A673 (cell line): ENCODE data around the gene MLXIP. TPM values are rescaled to one million over a fixed set of nuclear protein-coding genes. Genes with fewer than 3 reads are reported as not detected.

Experiments
- BruUV-seq: library from RNA; stranded (reverse); fragments of 400-500 nt; replicated peaks from 2 replicates; lab custom pipeline; 2021; lab: Mats Ljungman, UMichigan
- CTCF ChIA-PET: fragments of 300-600 bp; sonication (Branson Sonifier 250); formaldehyde crosslinking; loops from one replicate; lab custom pipeline; 2022; ENCODE audit warnings: antibody characterized with exemption; lab: Charles Lee
- POLR2A ChIA-PET: fragments of 300-600 bp; sonication (Branson Sonifier 250); formaldehyde crosslinking; loops from one replicate; lab custom pipeline; 2022; ENCODE audit warnings: antibody characterized with exemption; ENCODE audit not compliant: low non-redundant PET; lab: Charles Lee
- DNase-seq: peaks from one replicate; pipeline ENCODE4 v3.0.0-alpha.2; 2015; ENCODE audit warnings: low spot score
- H3K27ac ChIP-seq: fragments of 200-600 bp; sonication (generic); 2 replicates; pipeline ENCODE4 v1.5.1; 2016; ENCODE audit warnings: mixed run types, low read depth, mild to moderate bottlenecking, mixed read lengths, antibody characterized with exemption, low read length; ENCODE audit not compliant: poor library complexity, severe bottlenecking
- H3K27me3 ChIP-seq: fragments of 200-600 bp; sonication (generic); replicated peaks from 2 replicates; pipeline ENCODE4 v1.6.1; 2017; ENCODE audit warnings: mixed run types, low read depth, mild to moderate bottlenecking, mixed read lengths, antibody characterized with exemption, low read length; ENCODE audit not compliant: insufficient read depth, poor library complexity
- H3K36me3 ChIP-seq: fragments of 200-600 bp; sonication (generic); 2 replicates; pipeline ENCODE4 v1.6.1; 2016; ENCODE audit warnings: mixed run types, mild to moderate bottlenecking, mixed read lengths, antibody characterized with exemption, low read length; ENCODE audit not compliant: insufficient read depth, poor library complexity, severe bottlenecking
- H3K4me1 ChIP-seq: fragments of 200-600 bp; sonication (generic); 2 replicates; pipeline ENCODE4 v1.6.1; 2017; ENCODE audit warnings: mixed run types, mild to moderate bottlenecking, mixed read lengths, antibody characterized with exemption, low read length; ENCODE audit not compliant: insufficient read depth, poor library complexity, severe bottlenecking
- H3K4me3 ChIP-seq: fragments of 200-600 bp; sonication (generic); 2 replicates; pipeline ENCODE4 v1.5.1; 2016; ENCODE audit warnings: low read depth, mixed run types, mild to moderate bottlenecking, mixed read lengths, low read length; ENCODE audit not compliant: poor library complexity, severe bottlenecking
- H3K9me3 ChIP-seq: fragments of 200-600 bp; sonication (generic); 2 replicates; pipeline ENCODE4 v1.6.1; 2016; ENCODE audit warnings: mixed run types, low read depth, mild to moderate bottlenecking, mixed read lengths, antibody characterized with exemption, low read length; ENCODE audit not compliant: poor library complexity, severe bottlenecking
- CTCF ChIP-seq: fragments of 300-800, 200-600 bp; sonication (generic); conservative IDR thresholded peaks from 2 replicates; pipeline ENCODE4 v1.5.1; 2017; ENCODE audit warnings: low read depth, mild to moderate bottlenecking, antibody characterized with exemption, low read length, moderate library complexity, mixed read lengths
- EZH2 ChIP-seq: fragments of 200-600 bp; sonication (generic); IDR thresholded peaks from 2 replicates; pipeline ENCODE4 v1.6.1; 2017; ENCODE audit warnings: borderline replicate concordance, low read depth, mild to moderate bottlenecking, mixed read lengths, antibody characterized with exemption, low read length; ENCODE audit not compliant: poor library complexity, severe bottlenecking
- intact Hi-C: fragments of 100-400 bp; cut with micrococcal nuclease; formaldehyde crosslinking; loops from one replicate; pipeline ENCODE4 v1.10.0; 2022; ENCODE audit not compliant: unreplicated experiment
- total RNA-seq: library from RNA; stranded (reverse); gene quantifications from 2 replicates; pipeline ENCODE4 v1.2.3, GENCODE V29; 2021

MLXIP gene
- total RNA-seq, 1 experiment from 2014 or later = 32.7 TPM

GRCh38 chr12:122057769-122058168, 20.8 kb upstream of the MLXIP start:
- no peak for DNase-seq
- ChIA-PET POLR2A (no interaction called here), CTCF (no interaction called here)
- no peaks in the 10 kb centered on the region for H3K4me1 ChIP-seq
- no peaks in the 10 kb centered on the region for H3K27me3 ChIP-seq
- H3K4me3 ChIP-seq = no peak overlapping the region
- no TSS peak for BruUV-seq
- intact Hi-C loops = loop anchor here (10.0 kb wide), 1 partner anchor 143 kb away; the partner anchor contains the start of gene CFAP251
- H3K36me3 ChIP-seq = peaks cover 39% of the 10 kb centered on the region
- no peak for TF ChIP-seq CTCF
- TF ChIP-seq EZH2 = no peak
- H3K27ac ChIP-seq = no peak overlapping the region
- no peaks in the 10 kb centered on the region for H3K9me3 ChIP-seq

- no TSS peak for BruUV-seq
These were observed 19.9 kb upstream of the MLXIP start for GRCh38 chr12:122058549-122059149.

GRCh38 chr12:122059203-122059960, 19.2 kb upstream of the MLXIP start:
- H3K4me1 ChIP-seq = peaks cover 3% of the 10 kb centered on the region
- TF ChIP-seq EZH2 (no peak), CTCF (no peak)
- BruUV-seq = no TSS peak
- no peak overlapping the region for H3K4me3 ChIP-seq
- H3K27me3 ChIP-seq = no peaks in the 10 kb centered on the region
- no peak overlapping the region for H3K27ac ChIP-seq
- intact Hi-C loops = loop anchor here (10.0 kb wide), 1 partner anchor 145 kb away; the partner anchor contains the start of gene CFAP251
- ChIA-PET CTCF (no interaction called here), POLR2A (no interaction called here)
- H3K9me3 ChIP-seq = no peaks in the 10 kb centered on the region
- peaks cover 39% of the 10 kb centered on the region for H3K36me3 ChIP-seq
- no peak for DNase-seq

More at GRCh38 chr12:122058549-122059149, 19.9 kb upstream of the MLXIP start:
- no peak overlapping the region for H3K27ac ChIP-seq
- CTCF ChIA-PET = no interaction called here
- no peaks in the 10 kb centered on the region for H3K9me3 ChIP-seq
- H3K4me1 ChIP-seq = no peaks in the 10 kb centered on the region
- peaks cover 39% of the 10 kb centered on the region for H3K36me3 ChIP-seq
- POLR2A ChIA-PET = no interaction called here
- DNase-seq = no peak
- no peaks in the 10 kb centered on the region for H3K27me3 ChIP-seq
- H3K4me3 ChIP-seq = no peak overlapping the region
- TF ChIP-seq CTCF = no peak
- no peak for TF ChIP-seq EZH2
- intact Hi-C loops = loop anchor here (10.0 kb wide), 1 partner anchor 144 kb away; the partner anchor contains the start of gene CFAP251
